EL (cell line): ENCODE data around the gene FABP7.

Experiments
- DNase-seq: peaks from one replicate; pipeline ENCODE4 v3.0.0-alpha.2; 2016

The FABP7 gene

GRCh38 chr6:122760330-122760729 is 19.2 kb upstream of the FABP7 start:
- DNase-seq = no peak

- DNase-seq = no peak
Measured at GRCh38 chr6:122766256-122766655, 13.3 kb upstream of the FABP7 start.

- DNase-seq = no peak
Measured at GRCh38 chr6:122770835-122771601, 8.5 kb upstream of the FABP7 start.

- DNase-seq = no peak
Measured at GRCh38 chr6:122772724-122773415, 6.6 kb upstream of the FABP7 start.

- no peak for DNase-seq
Measured at GRCh38 chr6:122775975-122776374, 3.5 kb upstream of the FABP7 start.

GRCh38 chr6:122778302-122778701 is 1.2 kb upstream of the FABP7 start:
- no peak for DNase-seq

GRCh38 chr6:122778985-122779661 is 393 bp upstream of the FABP7 start:
- DNase-seq = no peak

- DNase-seq = no peak
Measured at GRCh38 chr6:122780114-122780513, 598 bp downstream of the FABP7 start.

- no peak for DNase-seq
Measured at GRCh38 chr6:122781716-122782115, 2.2 kb downstream of the FABP7 start.

- DNase-seq = no peak
Measured at GRCh38 chr6:122783401-122783800, 3.9 kb downstream of the FABP7 start.

- no peak for DNase-seq
Measured at GRCh38 chr6:122785891-122786290, 6.4 kb downstream of the FABP7 start.

- no peak for DNase-seq
Measured at GRCh38 chr6:122787721-122788120, 8.2 kb downstream of the FABP7 start.

GRCh38 chr6:122788208-122788607 is 8.7 kb downstream of the FABP7 start:
- DNase-seq = no peak

- DNase-seq = no peak
Measured at GRCh38 chr6:122788663-122789181, 9.2 kb downstream of the FABP7 start.

GRCh38 chr6:122789182-122790027 is 9.9 kb downstream of the FABP7 start, which contains the start of gene SMPDL3A:
TSS of gene SMPDL3A (plus strand) at chr6:122789258. CDS start at chr6:122789347, 89 bp downstream.
- DNase-seq = peak; percentile 77

GRCh38 chr6:122790028-122790422 is 10.5 kb downstream of the FABP7 start:
- DNase-seq = no peak

- peak; percentile 17 for DNase-seq
Measured at GRCh38 chr6:122790423-122791309, 11.2 kb downstream of the FABP7 start.

- DNase-seq = no peak
Measured at GRCh38 chr6:122791310-122791679, 11.8 kb downstream of the FABP7 start.

GRCh38 chr6:122792766-122793165 is 13.2 kb downstream of the FABP7 start:
- no peak for DNase-seq

- DNase-seq = no peak
Measured at GRCh38 chr6:122797537-122797936, 18.0 kb downstream of the FABP7 start.

GRCh38 chr6:122798099-122798641 is 18.7 kb downstream of the FABP7 start:
- peak; percentile 67 for DNase-seq
